SKM-1 (cell line): ENCODE results near the gene MGAT3.
"Not testable (repeated sequence)": the region's sequence is repeated elsewhere in the genome, so short reads cannot be mapped to it uniquely, and the experiment has no call there.

Experiments
- DNase-seq: peaks from one replicate; lab custom pipeline; 2025; ENCODE audit not compliant: unreplicated experiment; lab: John Stamatoyannopoulos, UW

MGAT3 gene

GRCh38 chr22:39489094-39490068, 32.6 kb downstream of the MGAT3 start:
- no peak for DNase-seq

GRCh38 chr22:39490135-39490798, 33.5 kb downstream of the MGAT3 start:
- DNase-seq: peak; percentile 82

DNA sequence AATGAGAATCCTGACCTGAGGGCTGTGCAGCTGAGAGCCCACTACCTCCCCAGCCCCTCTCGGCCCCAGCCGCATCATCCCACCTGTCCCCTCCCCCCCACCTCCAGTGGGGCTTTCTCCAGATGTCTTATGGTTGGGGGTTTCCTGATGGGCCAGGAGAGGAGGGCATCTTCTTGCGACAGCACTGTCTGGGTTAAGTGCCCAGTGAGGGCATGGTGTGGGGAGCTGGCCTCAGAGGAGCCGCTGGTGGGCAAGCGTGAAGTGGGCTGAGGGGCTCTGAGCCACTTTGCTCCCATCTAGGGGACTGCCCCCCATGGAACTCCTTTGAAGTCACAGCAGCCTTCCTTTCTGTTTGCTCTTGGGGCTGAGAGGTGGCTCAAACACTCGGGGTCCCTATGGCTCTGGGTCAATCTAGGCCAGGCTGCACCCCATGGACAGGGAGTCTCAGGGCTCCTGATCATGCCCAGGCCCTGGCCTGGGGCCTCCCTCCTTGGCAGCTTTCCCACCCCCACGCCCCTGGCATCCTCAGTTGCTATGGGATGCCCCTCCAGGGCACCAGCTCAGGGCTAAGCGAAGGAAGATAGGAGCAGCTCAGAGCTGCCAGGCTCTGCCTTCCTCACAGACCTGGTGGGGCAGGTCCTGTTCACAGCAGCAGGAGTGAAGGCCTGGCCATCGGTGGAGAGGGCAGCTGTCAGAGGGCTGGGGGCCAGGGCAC, 34.3 kb downstream of the MGAT3 start:
- DNase-seq: no peak

GRCh38 chr22:39491696-39492095, 34.9 kb downstream of the MGAT3 start:
- DNase-seq: no peak

DNA sequence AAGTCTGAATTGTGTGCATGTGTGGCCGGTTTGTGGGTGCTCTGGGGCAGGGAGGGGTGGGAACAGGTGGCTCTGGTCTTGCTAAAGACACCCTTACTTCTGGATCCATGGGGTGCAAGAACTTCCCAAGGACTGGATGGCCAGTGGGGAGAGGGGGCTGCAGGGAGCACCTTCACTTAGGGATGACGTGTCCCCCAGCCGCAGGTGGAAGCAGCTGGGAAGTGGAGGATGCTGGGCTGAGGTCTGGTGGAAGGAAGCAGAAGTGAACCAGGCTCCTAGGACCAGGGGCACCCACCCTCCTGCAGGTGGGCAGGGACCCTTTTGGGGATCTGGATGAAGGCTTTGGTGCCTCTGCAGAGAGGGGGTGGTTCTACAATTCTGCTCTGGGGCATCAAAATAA, 35.4 kb downstream of the MGAT3 start:
- no peak for DNase-seq

GRCh38 chr22:39493759-39494158, 36.9 kb downstream of the MGAT3 start:
- DNase-seq: no peak

DNA sequence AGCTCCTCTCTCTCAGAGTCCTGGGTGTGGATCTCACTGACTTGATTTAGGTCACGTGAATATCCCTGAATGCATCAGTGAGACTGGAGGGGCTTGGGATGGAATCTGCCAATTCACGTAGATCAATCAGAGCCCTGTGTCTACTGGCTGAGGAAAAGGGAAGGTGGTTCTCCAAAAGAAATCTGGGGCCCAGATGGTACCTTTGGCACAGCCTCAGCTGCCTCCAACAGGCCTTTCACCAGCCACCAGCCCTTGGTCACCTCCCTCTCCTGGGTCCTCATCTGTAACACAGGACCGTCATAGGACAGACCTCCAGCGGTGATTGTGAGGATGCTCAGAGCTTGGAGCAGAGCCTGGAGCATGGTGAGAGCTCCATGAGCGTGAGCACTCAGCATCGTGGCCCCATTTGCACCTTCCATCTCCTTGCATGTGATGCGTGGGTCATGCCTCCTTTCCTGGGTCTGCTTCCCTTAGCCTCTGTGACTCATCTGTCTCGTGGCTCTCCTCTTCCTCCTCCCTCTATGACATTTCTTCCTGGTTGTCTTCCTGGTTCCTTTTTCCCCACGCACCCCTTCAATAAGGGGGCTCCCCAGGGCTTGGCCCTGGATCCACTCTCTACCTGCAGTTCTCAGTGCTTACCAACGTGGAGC, 37.8 kb downstream of the MGAT3 start:
- no peak for DNase-seq

DNA sequence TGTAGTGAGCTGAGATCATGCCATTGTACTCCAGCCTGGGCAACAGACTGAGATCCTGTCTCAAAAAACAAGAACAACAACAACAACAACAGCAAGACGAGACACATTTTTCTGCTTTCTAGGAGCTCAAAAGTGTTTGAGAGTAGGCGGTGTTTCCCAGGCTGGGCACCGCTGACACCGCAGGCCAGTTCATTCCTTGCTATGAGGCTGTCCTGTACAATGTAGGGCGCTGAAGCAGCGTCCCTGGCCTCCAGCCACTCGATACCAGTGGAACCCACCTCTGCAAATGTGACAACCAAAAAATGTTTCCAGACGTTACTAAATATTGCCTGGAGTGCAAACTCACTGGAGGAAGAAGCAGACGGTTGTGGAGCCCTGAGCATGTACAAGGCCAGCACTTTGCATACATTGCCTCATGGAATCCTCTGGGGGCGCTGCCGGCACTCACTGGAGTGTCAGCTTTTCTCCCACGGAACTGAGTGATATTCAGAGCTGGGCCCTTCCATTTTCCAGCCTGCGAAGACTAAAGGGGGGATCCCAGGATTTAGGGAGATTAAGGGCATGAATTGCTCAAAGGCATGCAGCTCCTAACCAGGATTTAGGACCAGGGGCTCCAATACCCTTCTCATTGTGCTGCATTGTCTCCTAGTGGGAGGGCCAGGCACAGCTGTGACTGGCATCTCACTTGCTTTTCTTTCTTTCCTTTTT, 39.5 kb downstream of the MGAT3 start:
- DNase-seq: peak; percentile 64

GRCh38 chr22:39497429-39497828, 40.6 kb downstream of the MGAT3 start:
- DNase-seq: no peak

GRCh38 chr22:39498368-39498767, 41.6 kb downstream of the MGAT3 start:
- no peak for DNase-seq

DNA sequence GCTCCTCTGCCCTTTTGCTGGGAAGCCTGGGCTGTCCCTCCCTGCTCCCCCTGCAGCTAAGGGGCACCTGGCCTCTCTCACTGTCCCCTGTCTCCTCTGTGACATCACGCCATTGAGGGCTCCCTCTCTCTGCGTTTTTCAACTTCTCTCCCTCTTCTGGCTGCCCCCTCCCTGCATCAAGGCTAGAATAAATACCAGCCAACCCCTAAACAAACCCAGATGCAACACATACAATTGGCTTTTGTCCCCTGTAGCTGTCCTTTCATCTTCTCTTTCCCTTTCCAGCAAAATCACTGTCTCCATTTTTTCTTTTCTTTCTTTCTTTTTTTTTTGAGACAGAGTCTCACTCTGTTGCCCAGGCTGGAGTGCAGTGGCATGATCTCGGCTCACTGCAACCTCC, 42.0 kb downstream of the MGAT3 start:
- DNase-seq: no peak

GRCh38 chr22:39500101-39500500, 43.3 kb downstream of the MGAT3 start:
- DNase-seq: no peak

DNA sequence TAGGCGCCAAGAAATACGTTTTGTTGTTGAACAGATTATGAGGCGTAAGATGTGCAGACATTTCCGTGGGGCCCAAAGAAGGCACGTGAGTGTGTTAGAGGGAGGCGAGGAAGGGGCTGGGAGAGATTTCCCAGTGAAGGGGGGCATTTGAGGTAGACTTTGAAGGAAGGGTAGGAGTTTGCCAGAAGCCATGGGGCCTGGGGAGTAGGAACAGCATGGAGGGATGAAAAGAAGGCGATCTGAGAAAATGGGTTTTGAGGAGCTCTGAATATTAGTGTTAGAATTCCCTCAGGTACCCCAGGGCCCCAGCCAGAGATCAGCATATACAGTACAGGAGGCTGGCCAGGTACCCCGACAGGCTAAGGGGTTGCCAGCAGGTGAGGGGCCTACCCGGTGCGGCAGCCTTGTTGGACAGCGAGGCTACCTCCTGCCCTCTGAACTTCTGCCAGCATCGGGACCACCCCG, 44.9 kb downstream of the MGAT3 start:
- DNase-seq: no peak

DNA sequence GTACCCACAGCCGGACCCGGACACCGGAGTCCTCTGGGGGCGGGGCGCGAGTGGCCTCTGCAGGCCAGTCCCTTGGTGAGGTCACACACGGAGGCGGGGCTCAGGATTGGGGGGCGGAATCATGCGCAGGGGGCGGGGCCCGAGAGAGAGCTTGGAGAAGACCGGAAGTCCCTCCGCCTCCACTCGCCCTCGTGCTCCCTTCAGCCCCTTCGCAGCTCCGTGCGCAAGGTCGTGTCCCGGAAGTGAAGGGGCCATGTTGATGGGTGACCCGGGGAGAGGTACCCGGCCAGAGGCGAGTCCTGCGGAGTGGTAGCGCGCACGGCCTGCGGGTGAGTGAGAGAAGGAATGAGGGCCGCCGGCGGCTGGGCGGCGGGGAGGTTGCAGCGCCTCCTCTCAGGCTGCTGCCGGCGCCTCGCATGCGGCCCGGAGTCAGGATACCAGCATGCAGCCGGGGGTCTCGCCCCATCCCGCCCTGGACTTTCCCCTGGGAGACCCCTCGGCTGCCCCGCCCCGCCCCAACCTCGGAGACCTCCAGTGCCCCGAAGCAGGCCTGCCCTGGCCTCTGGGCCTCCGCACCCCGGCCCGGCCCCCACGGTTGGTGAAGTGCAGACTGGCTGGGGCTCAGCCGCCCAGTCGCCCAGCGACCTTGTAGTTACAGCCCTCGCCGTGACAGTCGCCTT, 45.4 kb downstream of the MGAT3 start, which contains the start of gene MIEF1:
Gene MIEF1, plus strand, starts transcription at position 182 of the 680 bp plus-strand sequence. CDS start 9,005 bp downstream, outside the sequence.
- DNase-seq: peak; percentile 90

DNA sequence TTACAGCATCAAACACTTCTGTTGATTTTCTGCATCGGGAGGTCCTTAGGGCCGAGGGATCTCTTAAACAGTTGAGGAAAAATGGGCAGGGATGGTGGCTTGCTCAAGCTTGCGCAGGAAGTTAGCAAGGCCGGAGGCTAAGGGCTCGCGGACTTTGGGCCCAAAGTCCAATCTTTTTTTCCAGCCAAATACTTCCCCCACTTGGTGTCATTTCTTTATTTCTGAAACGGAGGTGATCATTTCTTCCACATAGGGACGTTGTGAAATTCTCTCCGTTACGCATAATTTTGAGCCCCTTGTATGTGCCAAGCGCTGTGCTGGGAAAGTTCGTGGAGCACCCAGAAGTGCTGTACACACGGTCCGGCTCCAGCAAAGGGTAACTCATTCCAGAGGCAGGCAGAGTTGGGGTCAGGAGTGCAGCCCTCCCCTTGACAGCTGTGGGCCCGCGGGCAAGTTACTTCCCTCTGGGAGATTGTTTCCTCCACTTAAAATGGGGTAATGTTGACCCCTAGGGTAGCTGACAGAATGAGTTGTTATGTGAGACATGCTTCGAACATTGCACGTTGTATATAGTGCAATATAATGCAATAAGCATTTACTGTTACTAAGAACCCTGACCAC, 46.1 kb downstream of the MGAT3 start:
- DNase-seq: no peak

- no peak for DNase-seq
Measured at GRCh38 chr22:39503630-39504029, 46.8 kb downstream of the MGAT3 start.

DNA sequence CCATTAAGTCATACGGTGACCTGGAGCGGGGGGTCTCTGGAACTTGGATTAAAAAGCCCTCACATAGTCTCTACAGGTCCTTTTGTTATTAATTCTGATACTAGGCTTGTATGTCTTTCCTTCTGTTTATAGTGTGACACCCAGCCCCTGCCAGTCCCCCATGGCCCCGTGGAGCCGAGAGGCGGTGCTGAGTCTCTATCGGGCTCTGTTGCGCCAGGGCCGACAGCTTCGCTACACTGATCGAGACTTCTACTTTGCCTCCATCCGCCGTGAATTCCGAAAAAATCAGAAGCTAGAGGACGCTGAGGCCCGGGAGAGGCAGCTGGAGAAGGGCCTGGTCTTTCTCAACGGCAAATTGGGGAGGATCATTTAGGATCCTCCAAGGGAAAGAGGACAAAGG, 47.3 kb downstream of the MGAT3 start:
- no peak for DNase-seq

DNA sequence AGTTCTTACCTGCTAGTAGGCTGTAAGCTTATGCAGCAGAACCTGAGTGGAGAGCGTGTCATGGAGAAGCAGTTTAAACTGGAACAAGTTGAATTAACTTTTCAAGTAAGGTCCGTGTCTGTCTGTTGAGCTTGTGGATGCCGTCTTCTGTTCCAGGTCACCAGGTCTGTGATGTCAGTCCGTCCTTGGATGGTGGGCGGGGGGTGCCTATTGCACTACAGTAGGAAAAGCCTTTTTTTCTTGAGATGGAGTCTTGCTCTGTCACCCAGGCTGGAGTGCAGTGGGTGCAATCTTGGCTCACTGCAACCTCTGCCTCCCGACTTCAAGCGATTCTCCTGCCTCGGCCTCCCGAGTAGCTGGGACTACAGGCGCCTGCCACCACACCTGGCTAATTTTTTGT, 50.2 kb downstream of the MGAT3 start:
- not testable (repeated sequence) for DNase-seq

GRCh38 chr22:39508393-39508792, 51.6 kb downstream of the MGAT3 start:
- DNase-seq: no peak
